Sigmoid colon (tissue), 4 donors: ENCODE results near the gene MYH9.
"Not testable (repeated sequence)": the region's sequence is repeated elsewhere in the genome, so short reads cannot be mapped to it uniquely, and the experiment has no call there.

ENCODE experiments used
- CTCF ChIP-seq, 4 experiments: fragments of 450-650 bp in 3 of 4; fragments of 200-600 bp in 1 of 4; IDR thresholded peaks; one replicate each; pipeline ENCODE4 v1.5.1; 2016 to 2019; ENCODE audit warnings: antibody characterized with exemption in 4 of 4, mild to moderate bottlenecking in 3 of 4, moderate library complexity in 2 of 4
- EP300 ChIP-seq, 4 donors: sonication (generic); formaldehyde crosslinking; IDR thresholded peaks; one replicate each; pipeline ENCODE4 v1.6.1; 2017; ENCODE audit warnings: antibody characterized with exemption in 4 of 4
- POLR2A ChIP-seq, 2 donors: fragments of 450-650 bp; IDR thresholded peaks; one replicate each; pipeline ENCODE4 v1.6.1; 2016; ENCODE audit warnings: antibody characterized with exemption in 2 of 2, mild to moderate bottlenecking in 2 of 2, moderate library complexity in 2 of 2
- POLR2AphosphoS5 ChIP-seq, 4 donors: sonication (generic); formaldehyde crosslinking; IDR thresholded peaks; one replicate each; pipeline ENCODE4 v1.6.1; 2017; ENCODE audit warnings: antibody characterized with exemption in 4 of 4

GRCh38 chr22:36271231-36271630, 116.5 kb downstream of the MYH9 start:
- not testable (repeated sequence) for TF ChIP-seq CTCF, POLR2A, POLR2AphosphoS5, EP300 (IDR thresholded peaks at IDR 0.05)
